ENCODE measurements around the gene ORM2. TPM values are rescaled to one million over a fixed set of nuclear protein-coding genes. Genes with fewer than 3 reads are reported as not detected.
A peak's percentile ranks its signal among the peaks of the same experiment; 100 is the strongest.

ORM2 gene
- total RNA-seq, 2 donors from 2014 or later = 0.59 to 0.80 TPM

DNA sequence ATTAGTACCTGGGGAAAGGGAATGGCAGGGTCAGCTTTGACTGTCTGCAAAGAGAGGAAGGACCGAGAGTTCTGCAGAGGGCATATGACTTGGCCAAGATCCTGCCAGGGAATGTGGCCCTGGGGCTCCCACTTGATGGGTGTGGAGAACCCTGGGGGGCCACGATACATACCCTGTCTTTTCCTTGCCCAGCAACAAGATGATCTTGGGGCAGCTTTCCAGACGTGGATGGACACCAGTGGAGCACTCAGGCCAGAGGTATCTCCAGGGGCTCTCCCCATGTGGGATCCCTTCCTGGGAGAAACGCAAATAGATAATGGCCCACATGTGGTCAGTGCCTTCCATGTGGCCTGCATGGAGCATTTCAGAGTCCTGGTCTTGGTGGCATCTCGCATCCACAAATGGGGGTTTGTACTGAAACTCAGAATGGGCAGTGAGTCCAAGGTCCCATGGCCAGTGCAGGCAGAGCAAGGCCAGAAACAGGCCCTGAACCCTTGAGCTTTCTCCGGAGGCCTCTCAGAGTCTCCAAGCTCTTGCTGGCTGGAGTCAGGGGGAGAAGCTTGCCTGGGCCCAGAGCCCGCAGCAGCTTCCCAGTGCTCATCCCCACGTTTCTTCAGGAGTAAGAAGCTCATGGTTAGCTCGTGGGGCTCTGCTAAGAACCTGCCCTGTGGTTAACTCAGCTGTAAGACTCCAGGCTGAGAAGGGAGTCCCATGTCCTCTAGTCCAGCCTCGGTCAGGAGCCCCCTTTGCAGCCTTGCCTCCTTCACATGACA, 25.1 kb upstream of the ORM2 start:
- H3K4me1 ChIP-seq (ENCODE audit: control insufficient read depth, insufficient read depth, low read length) = no peaks in the 10 kb centered on the region
- no peak overlapping the region for H3K9ac ChIP-seq (ENCODE audit: extremely low read depth, low read length, poor library complexity, severe bottlenecking)
- WGBS, 2 experiments (ENCODE audit: insufficient coverage in 1 of 2, insufficient read length in 1 of 2) = 91 to 94% methylated on average over 8 to 10 of the region's 10 CpGs
- H3K27me3 Mint-ChIP-seq (ENCODE audit: insufficient read depth) = no peaks in the 10 kb centered on the region
- no peaks in the 10 kb centered on the region for H3K9me3 Mint-ChIP-seq
- H3K36me3 Mint-ChIP-seq (ENCODE audit: low read depth) = peaks cover 16% of the 10 kb centered on the region
- H3K27ac Mint-ChIP-seq = no peak overlapping the region
- no peak overlapping the region for H3K4me3 Mint-ChIP-seq
- no peak overlapping the region for H3K4me3 ChIP-seq (ENCODE audit: low read length)
- no peaks in the 10 kb centered on the region for H3K4me1 Mint-ChIP-seq
- peaks cover 51% of the 10 kb centered on the region for H3K36me3 ChIP-seq (ENCODE audit: control insufficient read depth, insufficient read depth, low read length)
- no peak overlapping the region for H3K27ac ChIP-seq (ENCODE audit: low read depth, low read length)
- no peaks in the 10 kb centered on the region for H3K27me3 ChIP-seq (ENCODE audit: control insufficient read depth, insufficient read depth, low read length, poor library complexity, severe bottlenecking)
- TF ChIP-seq, protein P1, sequence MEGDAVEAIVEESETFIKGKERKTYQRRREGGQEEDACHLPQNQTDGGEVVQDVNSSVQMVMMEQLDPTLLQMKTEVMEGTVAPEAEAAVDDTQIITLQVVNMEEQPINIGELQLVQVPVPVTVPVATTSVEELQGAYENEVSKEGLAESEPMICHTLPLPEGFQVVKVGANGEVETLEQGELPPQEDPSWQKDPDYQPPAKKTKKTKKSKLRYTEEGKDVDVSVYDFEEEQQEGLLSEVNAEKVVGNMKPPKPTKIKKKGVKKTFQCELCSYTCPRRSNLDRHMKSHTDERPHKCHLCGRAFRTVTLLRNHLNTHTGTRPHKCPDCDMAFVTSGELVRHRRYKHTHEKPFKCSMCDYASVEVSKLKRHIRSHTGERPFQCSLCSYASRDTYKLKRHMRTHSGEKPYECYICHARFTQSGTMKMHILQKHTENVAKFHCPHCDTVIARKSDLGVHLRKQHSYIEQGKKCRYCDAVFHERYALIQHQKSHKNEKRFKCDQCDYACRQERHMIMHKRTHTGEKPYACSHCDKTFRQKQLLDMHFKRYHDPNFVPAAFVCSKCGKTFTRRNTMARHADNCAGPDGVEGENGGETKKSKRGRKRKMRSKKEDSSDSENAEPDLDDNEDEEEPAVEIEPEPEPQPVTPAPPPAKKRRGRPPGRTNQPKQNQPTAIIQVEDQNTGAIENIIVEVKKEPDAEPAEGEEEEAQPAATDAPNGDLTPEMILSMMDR (conservative IDR thresholded peaks at IDR 0.05) = no peak
- no peaks in the 10 kb centered on the region for H3K9me3 ChIP-seq (ENCODE audit: control insufficient read depth, low read length)
- DNase-seq = peak; percentile 31

DNA sequence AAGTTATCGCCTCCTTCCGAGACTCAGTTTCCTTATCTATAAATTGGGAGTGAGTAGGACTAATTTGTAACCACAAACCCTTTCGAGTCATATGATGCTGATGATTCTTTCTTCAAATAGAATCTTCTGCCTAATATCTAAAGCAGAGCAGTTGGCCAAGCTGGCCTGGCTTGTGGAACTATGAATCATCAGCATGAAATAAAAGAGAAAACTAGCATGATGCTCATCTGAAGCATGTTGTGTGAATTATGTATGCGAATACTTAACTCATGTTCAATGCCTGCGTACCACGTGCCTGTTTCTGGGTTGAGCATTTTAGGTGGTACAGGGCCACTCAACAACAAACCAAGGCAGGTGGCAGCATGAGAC, 21.8 kb upstream of the ORM2 start:
- no peaks in the 10 kb centered on the region for H3K4me1 ChIP-seq (ENCODE audit: control insufficient read depth, insufficient read depth, low read length)
- H3K36me3 ChIP-seq (ENCODE audit: control insufficient read depth, insufficient read depth, low read length) = peaks cover 56% of the 10 kb centered on the region
- Mint-ChIP-seq H3K9me3 (no peaks in the 10 kb centered on the region), H3K4me3 (no peak overlapping the region), H3K36me3 (ENCODE audit: low read depth) (peaks cover 22% of the 10 kb centered on the region), H3K4me1 (no peaks in the 10 kb centered on the region), H3K27me3 (ENCODE audit: insufficient read depth) (no peaks in the 10 kb centered on the region), H3K27ac (no peak overlapping the region)
- H3K9ac ChIP-seq (ENCODE audit: extremely low read depth, low read length, poor library complexity, severe bottlenecking) = no peak overlapping the region
- no peaks in the 10 kb centered on the region for H3K27me3 ChIP-seq (ENCODE audit: control insufficient read depth, insufficient read depth, low read length, poor library complexity, severe bottlenecking)
- no peaks in the 10 kb centered on the region for H3K9me3 ChIP-seq (ENCODE audit: control insufficient read depth, low read length)
- H3K27ac ChIP-seq (ENCODE audit: low read depth, low read length) = no peak overlapping the region
- no peak for DNase-seq
- TF ChIP-seq, protein P1 (conservative IDR thresholded peaks at IDR 0.05) = no peak
- 95 to 100% methylated on average over 6 of the region's 6 CpGs for WGBS, 2 experiments (ENCODE audit: insufficient coverage in 1 of 2, insufficient read length in 1 of 2)
- no peak overlapping the region for H3K4me3 ChIP-seq (ENCODE audit: low read length)

DNA sequence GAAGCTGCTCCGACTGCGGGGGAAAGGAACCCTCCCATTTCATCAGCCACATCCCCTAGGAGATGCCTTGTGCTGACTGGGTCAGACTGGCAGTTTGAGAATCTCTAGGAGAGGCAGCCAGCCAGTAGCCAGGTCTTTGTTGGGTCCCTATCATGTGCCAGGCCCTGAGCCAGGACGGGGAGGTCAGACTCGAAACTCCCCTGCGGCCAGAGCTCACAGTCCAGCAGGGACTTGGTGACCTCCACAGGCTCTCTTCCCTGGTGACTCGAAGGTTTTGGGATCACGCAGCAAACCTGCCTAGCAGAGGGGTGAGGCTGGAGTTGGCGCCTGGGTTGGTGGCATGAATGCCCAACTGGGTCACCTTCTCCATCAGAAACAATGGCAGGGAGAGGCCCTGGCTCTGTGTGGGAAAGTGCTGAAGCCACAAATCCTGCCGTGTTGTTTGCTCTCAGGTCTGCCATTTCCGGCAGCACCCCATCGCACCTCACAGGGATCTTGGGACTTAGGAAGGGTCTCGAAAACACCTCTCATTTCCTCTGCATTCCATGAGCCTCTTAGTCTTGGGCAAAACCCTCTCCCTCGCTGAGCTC, 21.2 kb upstream of the ORM2 start:
- no peaks in the 10 kb centered on the region for H3K9me3 Mint-ChIP-seq
- Histone ChIP-seq H3K36me3 (ENCODE audit: control insufficient read depth, insufficient read depth, low read length) (peaks cover 56% of the 10 kb centered on the region), H3K9ac (ENCODE audit: extremely low read depth, low read length, poor library complexity, severe bottlenecking) (no peak overlapping the region), H3K27ac (ENCODE audit: low read depth, low read length) (no peak overlapping the region), H3K4me1 (ENCODE audit: control insufficient read depth, insufficient read depth, low read length) (no peaks in the 10 kb centered on the region), H3K27me3 (ENCODE audit: control insufficient read depth, insufficient read depth, low read length, poor library complexity, severe bottlenecking) (no peaks in the 10 kb centered on the region), H3K4me3 (ENCODE audit: low read length) (no peak overlapping the region), H3K9me3 (ENCODE audit: control insufficient read depth, low read length) (no peaks in the 10 kb centered on the region)
- H3K36me3 Mint-ChIP-seq (ENCODE audit: low read depth) = peaks cover 22% of the 10 kb centered on the region
- peak overlapping the region; percentile 55 for H3K27ac Mint-ChIP-seq
- H3K4me1 Mint-ChIP-seq = no peaks in the 10 kb centered on the region
- TF ChIP-seq, protein P1 (conservative IDR thresholded peaks at IDR 0.05) = no peak
- no peak overlapping the region for H3K4me3 Mint-ChIP-seq
- 96 to 100% methylated on average over 8 to 13 of the region's 13 CpGs for WGBS, 2 experiments (ENCODE audit: insufficient coverage in 1 of 2, insufficient read length in 1 of 2)
- no peaks in the 10 kb centered on the region for H3K27me3 Mint-ChIP-seq (ENCODE audit: insufficient read depth)
- peak; percentile 39 for DNase-seq

Data from endodermal cell (in vitro differentiated cells).